Motor neuron (in vitro differentiated cells): Measurements from ENCODE around the gene ADAMTS8. TPM values are rescaled to one million over a fixed set of nuclear protein-coding genes. Genes with fewer than 3 reads are reported as not detected.
A peak's percentile ranks its signal among the peaks of the same experiment; 100 is the strongest.

Experiments used
- ATAC-seq, 8 experiments: fragments of 200-7000 bp; cut with Tn5 transposase; replicated peaks in 6 of 8; 2 replicates each; pipeline ENCODE4 v1.8.0; 2021; ENCODE audit warnings: mild to moderate bottlenecking in 8 of 8, moderate library complexity in 8 of 8
- H3K27ac ChIP-seq, 2 donors: fragments of 250-450 bp; sonication (Bioruptor Pico); 2 replicates each; pipeline ENCODE4 v1.9.0; 2021; ENCODE audit warnings: antibody characterized with exemption in 2 of 2, mild to moderate bottlenecking in 2 of 2, moderate library complexity in 1 of 2
- H3K4me1 ChIP-seq, 2 donors: fragments of 250-450 bp; sonication (Bioruptor Pico); replicated peaks in 1 of 2; 2 replicates each; pipeline ENCODE4 v1.6.1; 2021; ENCODE audit warnings: antibody characterized with exemption in 2 of 2, mild to moderate bottlenecking in 2 of 2, moderate library complexity in 1 of 2
- H3K4me3 ChIP-seq, 5 donors: fragments of 250-450 bp; sonication (Bioruptor Pico); 2 replicates each; pipeline ENCODE4 v1.9.0; 2021; ENCODE audit warnings: antibody characterized with exemption in 5 of 5, mild to moderate bottlenecking in 5 of 5, moderate library complexity in 4 of 5
- WGBS, 10 experiments: fragments of 450-650 bp; shearing (Covaris generic); methylation state at CpG; one replicate each; pipeline ENCODE4 v1.0.0; 2022; 5-methylcytosine and 5-hydroxymethylcytosine counted together
- in situ Hi-C, 9 experiments: fragments of 400-800 bp; cut with MboI; loops; one replicate each; pipeline ENCODE4 v1.15.0; 2021; ENCODE audit warnings: low sequenced_read_pairs in 9 of 9, low pct_unique_long_range_greater_than_20kb in 2 of 9; ENCODE audit not compliant: unreplicated experiment in 9 of 9
- total RNA-seq, 8 experiments: library from RNA; unstranded; fragments of 300-600 nt; gene quantifications; 2 replicates each; pipeline versions ENCODE4 v1.2.3 to v1.2.4, GENCODE V29; 2022

The ADAMTS8 gene
- total RNA-seq, 8 experiments from 2014 or later = 0.05 to 2.1 (median 0.22) TPM

DNA sequence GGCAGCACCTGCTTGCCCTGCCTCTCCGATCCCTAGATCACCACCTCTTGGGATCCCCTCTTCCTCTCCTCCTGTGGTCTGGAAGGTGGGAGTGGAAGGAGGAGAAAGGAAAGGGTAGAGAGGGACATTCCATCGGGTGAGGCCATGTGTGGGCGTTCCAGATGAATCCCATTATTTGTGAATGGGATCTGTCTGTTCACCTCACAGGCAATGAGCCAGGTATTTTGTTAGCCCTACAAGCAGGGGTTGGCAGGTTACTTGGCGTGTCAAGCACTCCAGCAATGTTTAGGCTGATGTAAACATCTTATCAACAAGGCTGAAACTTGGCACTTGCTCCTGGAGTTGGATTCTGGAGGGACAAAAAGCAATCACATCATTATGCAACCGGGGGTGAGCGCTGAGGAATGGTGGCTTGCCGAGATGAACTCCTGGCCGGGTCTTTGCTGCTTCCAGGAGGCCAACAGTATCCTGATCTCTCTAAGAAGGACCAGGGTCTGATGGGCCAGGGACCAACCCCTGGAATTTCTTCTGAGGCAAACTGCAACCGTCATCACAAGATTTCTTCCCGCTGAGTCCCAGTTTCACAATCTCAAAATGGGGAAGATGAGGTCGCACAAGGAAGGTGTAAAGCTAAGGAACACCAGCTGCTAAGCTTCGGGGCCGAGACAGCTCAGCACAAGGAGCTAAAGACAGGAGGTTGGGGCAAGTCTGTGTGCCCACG is 7.8 kb downstream of the ADAMTS8 start:
- no peak overlapping the region for H3K27ac ChIP-seq
- 38 to 97% (median 84%) methylated on average over 1 to 10 of the region's 14 CpGs; no CpG with 5 or more reads in 1 of the 10 experiments for WGBS, 10 experiments
- in situ Hi-C loops = loop anchor here in 4 of 9 experiments (10.0 to 25.0 kb wide), 2 partner anchors 206 to 208 kb away; no protein-coding TSS in a partner anchor
- no peak for ATAC-seq
- no peak overlapping the region for H3K4me3 ChIP-seq
- no peaks in the 10 kb centered on the region for H3K4me1 ChIP-seq

GRCh38 chr11:130418756-130419155 is 9.7 kb downstream of the ADAMTS8 start:
- WGBS, 10 experiments = 10 to 100% (median 82%) methylated on average over 1 to 6 of the region's 12 CpGs; no CpG with 5 or more reads in 3 of the 10 experiments
- in situ Hi-C loops = loop anchor here in 3 of 9 experiments (25.0 kb wide), 1 partner anchor 206 kb away; no protein-coding TSS in a partner anchor
- no peak overlapping the region for H3K27ac ChIP-seq
- no peak for ATAC-seq
- no peak overlapping the region for H3K4me3 ChIP-seq
- H3K4me1 ChIP-seq = peaks cover 0 to 1% of the 10 kb centered on the region in 2 donors

DNA sequence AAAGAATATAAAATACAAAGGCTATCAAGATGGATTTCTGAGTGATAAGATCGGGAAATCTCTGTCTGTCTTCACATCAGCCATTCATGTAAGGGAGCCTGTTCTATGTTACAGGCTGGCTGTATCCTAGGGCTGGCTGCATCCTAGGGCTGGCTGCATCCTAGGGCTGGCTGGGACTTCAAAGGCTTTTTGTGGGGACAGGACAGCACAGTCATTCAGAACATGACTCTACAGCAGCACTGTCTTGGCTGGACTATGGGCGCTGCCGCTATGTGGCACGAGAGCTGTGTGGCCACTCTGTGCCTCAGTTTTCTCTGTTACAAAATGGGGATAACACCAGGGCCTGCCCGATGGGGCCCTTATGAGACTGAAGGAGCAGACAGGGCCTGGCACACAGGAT is 10.2 kb downstream of the ADAMTS8 start:
- 0 to 100% (median 61%) methylated on average over 1 to 5 of the region's 5 CpGs; no CpG with 5 or more reads in 4 of the 10 experiments for WGBS, 10 experiments
- Histone ChIP-seq H3K4me1 (peaks cover 0 to 5% of the 10 kb centered on the region in 2 donors), H3K4me3 (no peak overlapping the region), H3K27ac (no peak overlapping the region)
- in situ Hi-C loops = loop anchor here in 3 of 9 experiments (25.0 kb wide), 1 partner anchor 206 kb away; no protein-coding TSS in a partner anchor
- no peak for ATAC-seq

- WGBS, 10 experiments = 73 to 100% (median 88%) methylated on average over 4 to 7 of the region's 11 CpGs; no CpG with 5 or more reads in 4 of the 10 experiments
- in situ Hi-C loops = loop anchor here in 3 of 9 experiments (25.0 kb wide), 1 partner anchor 205 kb away; no protein-coding TSS in a partner anchor
- ATAC-seq = no peak
- no peak overlapping the region for H3K27ac ChIP-seq
- H3K4me3 ChIP-seq = no peak overlapping the region
- H3K4me1 ChIP-seq = peaks cover 0 to 6% of the 10 kb centered on the region in 2 donors
Measured at GRCh38 chr11:130416906-130417305, 11.5 kb downstream of the ADAMTS8 start.

DNA sequence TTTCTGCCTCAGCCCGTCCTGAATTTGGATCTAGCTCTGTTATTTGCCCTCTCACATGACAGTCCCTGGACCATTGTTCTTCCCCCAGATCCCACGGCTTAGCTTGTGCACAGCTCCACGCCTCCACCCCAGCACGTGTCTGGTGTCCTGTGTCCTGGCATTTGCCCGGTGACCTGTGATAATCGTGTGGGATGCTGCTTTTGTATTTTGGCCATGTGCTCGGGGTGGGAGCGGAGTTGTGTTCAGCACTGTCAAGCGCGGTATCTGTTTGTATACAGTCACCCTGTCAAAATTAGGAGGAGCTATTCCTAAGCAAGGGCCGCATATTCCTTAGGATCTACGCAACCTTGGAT is 11.9 kb downstream of the ADAMTS8 start:
- H3K27ac ChIP-seq = no peak overlapping the region
- ATAC-seq = peak in 3 of 8 experiments; percentile 45 to 77 (median 75)
- H3K4me3 ChIP-seq = no peak overlapping the region
- H3K4me1 ChIP-seq = peaks cover 0 to 6% of the 10 kb centered on the region in 2 donors
- WGBS, 10 experiments = 55 to 100% (median 83%) methylated on average over 1 to 8 of the region's 12 CpGs; no CpG with 5 or more reads in 1 of the 10 experiments
- in situ Hi-C loops = loop anchor here in 3 of 9 experiments (25.0 kb wide), 1 partner anchor 204 kb away; no protein-coding TSS in a partner anchor

GRCh38 chr11:130415731-130416529 is 12.5 kb downstream of the ADAMTS8 start:
- Histone ChIP-seq H3K27ac (no peak overlapping the region), H3K4me3 (no peak overlapping the region), H3K4me1 (peaks cover 0 to 6% of the 10 kb centered on the region in 2 donors)
- in situ Hi-C loops = loop anchor here in 3 of 9 experiments (25.0 kb wide), 1 partner anchor 204 kb away; no protein-coding TSS in a partner anchor
- ATAC-seq = peak in 3 of 8 experiments; percentile 24 to 49 (median 46)
- 80 to 100% (median 83%) methylated on average over 1 to 8 of the region's 37 CpGs; no CpG with 5 or more reads in 4 of the 10 experiments for WGBS, 10 experiments

DNA sequence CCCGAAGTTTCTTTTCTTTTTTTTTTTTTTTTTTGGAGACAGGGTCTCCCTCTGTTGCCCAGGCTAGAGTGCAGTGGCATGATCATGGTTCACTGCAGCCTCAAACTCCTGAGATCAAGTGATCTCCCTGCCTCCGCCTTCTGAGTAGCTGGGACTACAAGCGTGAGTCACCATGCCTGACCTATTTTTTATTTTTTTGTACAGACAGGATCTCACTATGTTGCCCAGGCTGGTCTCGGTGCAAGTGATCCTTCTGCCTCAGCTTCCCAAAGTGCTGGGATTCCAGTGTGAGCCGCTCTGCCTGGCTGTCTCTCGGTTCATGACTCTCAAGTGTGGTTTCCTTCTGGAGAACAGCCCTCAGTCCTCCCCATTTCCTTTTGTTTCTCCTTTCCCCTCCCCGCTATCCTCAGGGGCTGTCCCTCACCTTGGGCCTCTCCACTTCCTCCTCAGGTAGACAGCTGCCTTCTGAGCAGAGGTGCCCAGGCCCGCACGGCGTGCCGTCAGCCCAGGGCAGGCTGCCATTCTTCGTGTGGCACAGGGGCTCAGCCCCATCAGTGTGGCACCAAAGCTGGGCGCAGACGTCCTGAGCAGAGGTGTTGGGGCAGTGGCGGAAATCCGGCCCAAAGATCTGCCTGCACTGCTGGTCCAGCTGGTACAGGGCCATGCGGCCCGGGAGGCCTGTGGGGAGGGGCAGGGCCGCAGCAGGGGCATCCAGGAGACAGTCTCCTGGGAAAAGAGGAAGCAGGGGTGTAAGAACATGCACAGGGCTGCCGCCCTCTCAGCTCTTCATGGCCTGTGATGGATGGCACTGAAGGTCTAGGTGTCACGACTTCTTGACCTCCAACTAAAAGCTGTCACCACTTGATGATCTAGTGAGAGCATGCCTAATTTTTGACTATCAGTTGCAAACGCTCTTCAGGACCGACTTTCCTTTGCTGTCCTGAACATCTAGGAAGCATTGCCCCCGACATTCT is 14.0 kb downstream of the ADAMTS8 start:
- H3K27ac ChIP-seq = no peak overlapping the region
- peaks cover 0 to 6% of the 10 kb centered on the region in 2 donors for H3K4me1 ChIP-seq
- WGBS, 10 experiments = 54 to 100% (median 87%) methylated on average over 1 to 16 of the region's 24 CpGs
- ATAC-seq = peak in 1 of 8 experiments; percentile 21
- in situ Hi-C loops = loop anchor here in 3 of 9 experiments (25.0 kb wide), 1 partner anchor 202 kb away; no protein-coding TSS in a partner anchor
- no peak overlapping the region for H3K4me3 ChIP-seq

GRCh38 chr11:130413405-130414106 is 14.9 kb downstream of the ADAMTS8 start:
- in situ Hi-C loops = loop anchor here in 3 of 9 experiments (25.0 kb wide), 1 partner anchor 201 kb away; no protein-coding TSS in a partner anchor
- Histone ChIP-seq H3K4me3 (no peak overlapping the region), H3K27ac (no peak overlapping the region), H3K4me1 (peaks cover 0 to 6% of the 10 kb centered on the region in 2 donors)
- WGBS, 10 experiments = 0 to 74% (median 60%) methylated on average over 1 to 10 of the region's 16 CpGs; no CpG with 5 or more reads in 3 of the 10 experiments
- peak; percentile 56 to 96 (median 82) for ATAC-seq

GRCh38 chr11:130411223-130411622 is 17.2 kb downstream of the ADAMTS8 start:
- H3K4me3 ChIP-seq = no peak overlapping the region
- in situ Hi-C loops = loop anchor here in 3 of 9 experiments (25.0 kb wide), 1 partner anchor 199 kb away; no protein-coding TSS in a partner anchor
- peaks cover 0 to 6% of the 10 kb centered on the region in 2 donors for H3K4me1 ChIP-seq
- no peak for ATAC-seq
- no peak overlapping the region for H3K27ac ChIP-seq
- WGBS, 10 experiments = 65 to 100% (median 100%) methylated on average over 1 to 5 of the region's 11 CpGs; no CpG with 5 or more reads in 5 of the 10 experiments

DNA sequence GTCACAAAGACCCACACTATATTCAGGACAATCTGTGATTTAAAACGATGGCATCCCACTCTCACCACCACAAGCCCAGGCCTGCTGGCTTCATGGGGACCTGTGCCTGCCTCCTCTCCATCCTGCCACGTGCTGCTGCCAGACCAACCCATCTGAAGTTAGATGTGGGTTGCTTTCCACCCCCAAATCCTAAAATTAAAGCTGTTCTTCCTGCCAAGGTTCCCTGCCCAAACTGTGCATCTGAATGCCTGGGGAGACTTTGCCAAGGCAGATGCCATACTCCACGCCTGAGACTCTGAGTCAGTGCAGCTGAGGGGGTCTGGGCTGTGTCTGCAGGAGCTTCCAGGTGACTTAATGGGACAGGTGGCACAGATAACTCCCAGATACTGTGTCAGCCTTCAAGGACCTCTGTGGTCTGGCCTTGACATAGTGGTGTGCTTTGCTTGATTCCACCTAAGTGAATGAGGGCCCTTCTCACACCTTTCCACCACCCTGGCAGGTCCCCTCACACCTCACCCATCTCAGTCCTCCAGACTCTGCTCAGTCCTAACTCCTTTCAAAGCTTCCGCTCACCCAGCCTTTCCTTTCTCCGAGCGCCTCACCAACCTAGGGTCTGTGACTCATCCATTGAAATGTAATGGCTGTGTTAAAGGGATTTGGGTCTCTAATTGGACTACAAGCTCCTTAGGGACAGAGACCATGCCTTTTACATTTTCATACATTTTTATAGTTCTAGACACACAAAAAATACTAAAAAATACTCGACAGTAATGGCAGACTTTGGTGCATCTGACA is 18.6 kb downstream of the ADAMTS8 start:
- in situ Hi-C loops = loop anchor here in 3 of 9 experiments (25.0 kb wide), 1 partner anchor 197 kb away; no protein-coding TSS in a partner anchor
- Histone ChIP-seq H3K4me1 (peaks cover 0 to 6% of the 10 kb centered on the region in 2 donors), H3K27ac (no peak overlapping the region), H3K4me3 (no peak overlapping the region)
- 37 to 100% (median 67%) methylated on average over 1 to 5 of the region's 7 CpGs; no CpG with 5 or more reads in 1 of the 10 experiments for WGBS, 10 experiments
- no peak for ATAC-seq
